K562 (cell line): ENCODE data around the gene NAP1L1. TPM values are rescaled to one million over a fixed set of nuclear protein-coding genes. Genes with fewer than 3 reads are reported as not detected.
A peak's percentile ranks its signal among the peaks of the same experiment; 100 is the strongest.

Source experiments
- CBFB ChIP-seq: sonication (generic); formaldehyde crosslinking; IDR thresholded peaks from 2 replicates; pipeline ENCODE4 v1.4.0; 2020; ENCODE audit warnings: mild to moderate bottlenecking, missing genetic modification reagents
- GTF2B ChIP-seq: IDR thresholded peaks from 2 replicates; pipeline ENCODE4 v1.6.1; 2011; ENCODE audit not compliant: insufficient read length; ENCODE audit errors: extremely low read depth
- HLTF ChIP-seq: fragments of 450-650 bp; IDR thresholded peaks from 2 replicates; pipeline ENCODE4 v1.6.1; 2016
- IFI16 ChIP-seq: fragments of 250-450 bp; sonication (Bioruptor Pico); IDR thresholded peaks from 2 replicates; pipeline ENCODE4 v2.1.2; 2022; ENCODE audit warnings: mild to moderate bottlenecking, inconsistent platforms
- JUN ChIP-seq, 2 experiments: sonication (generic) in 1 of 2; formaldehyde crosslinking in 1 of 2; IDR thresholded peaks; 2 replicates each; pipeline versions ENCODE4 v1.6.1 to v1.8.0; 2012 to 2022; ENCODE audit warnings: borderline replicate concordance in 2 of 2, mild to moderate bottlenecking in 2 of 2, improper control_type of control experiment in 1 of 2, low read depth in 1 of 2, low read length in 1 of 2, missing genetic modification reagents in 1 of 2
- MAFG ChIP-seq: fragments of 450-650 bp; conservative IDR thresholded peaks from 2 replicates; pipeline ENCODE4 v1.6.1; 2016; ENCODE audit warnings: missing genetic modification characterization, missing compliant biosample characterization
- MCM7 ChIP-seq, 2 experiments: fragments of 450-650 bp; IDR thresholded peaks; 2 replicates each; pipeline ENCODE4 v1.6.1; 2016 to 2018
- NELFE ChIP-seq: IDR thresholded peaks from 2 replicates; pipeline ENCODE4 v1.6.1; 2011; ENCODE audit warnings: mild to moderate bottlenecking; ENCODE audit not compliant: insufficient read depth, insufficient read length
- NR2F6 ChIP-seq: fragments of 450-650 bp; formaldehyde crosslinking; IDR thresholded peaks from 2 replicates; pipeline ENCODE4 v1.4.0; 2020; ENCODE audit warnings: mild to moderate bottlenecking
- PCBP1 ChIP-seq: fragments of 200-400 bp; formaldehyde crosslinking; IDR thresholded peaks from 2 replicates; pipeline ENCODE4 v1.6.1; 2018; ENCODE audit warnings: mild to moderate bottlenecking, low read depth, low read length; ENCODE audit not compliant: poor library complexity, severe bottlenecking
- PML ChIP-seq: IDR thresholded peaks from 2 replicates; pipeline ENCODE4 v1.6.1; 2012; ENCODE audit warnings: low read length, inconsistent platforms
- SIX5 ChIP-seq, 2 experiments: IDR thresholded peaks; 2 replicates each; pipeline ENCODE4 v1.6.1; 2011; ENCODE audit warnings: low read length in 2 of 2, borderline replicate concordance in 1 of 2, low read depth in 1 of 2, mild to moderate bottlenecking in 1 of 2, moderate library complexity in 1 of 2; ENCODE audit not compliant: insufficient read depth in 1 of 2
- SRF ChIP-seq, 2 experiments: fragments of 250-450, 450-650 bp in 1 of 2; sonication (Bioruptor Pico) in 1 of 2; sonication (generic) in 1 of 2; formaldehyde crosslinking; IDR thresholded peaks; 2 replicates each; pipeline versions ENCODE4 v1.5.0 to v1.5.1; 2020 to 2022; ENCODE audit warnings: mild to moderate bottlenecking in 1 of 2, missing genetic modification reagents in 1 of 2
- TBP ChIP-seq: optimal IDR thresholded peaks from 2 replicates; pipeline ENCODE3; 2011; ENCODE audit warnings: low read depth, low read length, improper control_type of control experiment
- XRCC4 ChIP-seq: IDR thresholded peaks from one replicate; pipeline ENCODE4 v1.6.1; 2011; ENCODE audit not compliant: insufficient read depth, insufficient read length; ENCODE audit errors: extremely low read depth
- ZBTB49 ChIP-seq: sonication (generic); formaldehyde crosslinking; IDR thresholded peaks from 2 replicates; pipeline ENCODE4 v1.8.0; 2022; ENCODE audit warnings: missing genetic modification reagents, mild to moderate bottlenecking, borderline replicate concordance
- ZBTB7A ChIP-seq: IDR thresholded peaks from 2 replicates; pipeline ENCODE4 v1.6.1; 2011; ENCODE audit warnings: low read depth, mild to moderate bottlenecking, low read length, moderate library complexity, borderline replicate concordance; ENCODE audit not compliant: control insufficient read depth
- ZFPM2 ChIP-seq: fragments of 250-450 bp; sonication (Bioruptor Pico); IDR thresholded peaks from 2 replicates; pipeline ENCODE4 v1.5.1; 2022; ENCODE audit warnings: mild to moderate bottlenecking
- ZHX1 ChIP-seq: fragments of 150-350 bp; conservative IDR thresholded peaks from 2 replicates; pipeline ENCODE4 v1.6.1; 2014; ENCODE audit warnings: low read length
- ZNF511 ChIP-seq: sonication (generic); formaldehyde crosslinking; IDR thresholded peaks from 2 replicates; pipeline ENCODE4 v1.8.0; 2022; ENCODE audit warnings: mild to moderate bottlenecking, missing genetic modification reagents
- ZNF707 ChIP-seq: fragments of 250-450 bp; sonication (Bioruptor Pico); conservative IDR thresholded peaks from 2 replicates; pipeline ENCODE4 v1.8.0; 2022; ENCODE audit warnings: inconsistent platforms, mild to moderate bottlenecking, moderate library complexity
- ZNF717 ChIP-seq: fragments of 250-450 bp; sonication (Bioruptor Pico); IDR thresholded peaks from 2 replicates; pipeline ENCODE4 v1.5.0; 2021
- ZNF75A ChIP-seq: fragments of 450-650 bp; formaldehyde crosslinking; IDR thresholded peaks from 2 replicates; pipeline ENCODE4 v1.4.0; 2020; ENCODE audit warnings: mild to moderate bottlenecking
- polyA plus RNA-seq, 8 experiments: library from polyadenylated mRNA; depleted of rRNA in 4 of 8; stranded (reverse) in 5 of 8; unstranded in 3 of 8; fragments of >200 nt; fragmentation: Nextera tagmentation in 2 of 8; fragmentation: Illumina TruSeq in 1 of 8; extraction: Ambion mirVana in 2 of 8; extraction: Trizol in 1 of 8; gene quantifications; 2 replicates each; pipeline versions ENCODE4 v1.2.1 to v1.2.3, GENCODE V29; 2011 to 2014; ENCODE audit warnings: inconsistent platforms in 1 of 8, missing spikeins in 1 of 8
- total RNA-seq, 7 experiments: library from RNA; depleted of rRNA in 6 of 7; stranded (reverse); fragments of >200 nt in 6 of 7; fragmentation: Illumina TruSeq in 2 of 7; extraction: Trizol in 2 of 7; gene quantifications; 2 replicates each; pipeline versions ENCODE4 v1.2.1 to v1.2.3, GENCODE V29; 2011 to 2021; ENCODE audit warnings: low replicate concordance in 1 of 7

Gene NAP1L1
- total and polyA plus RNA-seq, 9 of the 15 experiments (the other 6 are each of a cell fraction or from before 2014, with no cell fraction given): 287 to 747 (median 450) TPM

- 0 out of 2 replicates have a peak, but pooled peaks have one; percentile 41 for TF ChIP-seq ZHX1
- TF ChIP-seq CBFB (CRISPR knock-in tag): no peak
- TF ChIP-seq ZNF75A (CRISPR knock-in tag): no peak
- no peak for TF ChIP-seq SIX5 (IDR thresholded peaks at IDR 0.05; ENCODE audit: borderline replicate concordance in 1 of 2, insufficient read depth in 1 of 2, low read depth in 1 of 2, low read length in 2 of 2)
- no peak for TF ChIP-seq GTF2B
- TF ChIP-seq ZBTB7A: peak; percentile 68; the same call in 1 of the 2 replicates
- TF ChIP-seq PML: no peak
- 0 out of 2 replicates have a peak, but pooled peaks have one; percentile 11 for TF ChIP-seq JUN (IDR thresholded peaks at IDR 0.05; ENCODE audit: borderline replicate concordance, low read depth, low read length)
- no peak for TF ChIP-seq JUN (CRISPR knock-in tag; IDR thresholded peaks at IDR 0.05; ENCODE audit: borderline replicate concordance)
- peak; percentile 60 for TF ChIP-seq TBP
- no peak for TF ChIP-seq MAFG
- TF ChIP-seq NR2F6 (CRISPR knock-in tag): no peak
- no peak for TF ChIP-seq IFI16
- TF ChIP-seq NELFE: no peak
- peak; percentile 71 for TF ChIP-seq PCBP1
- no peak for TF ChIP-seq ZNF511 (CRISPR knock-in tag)
- TF ChIP-seq ZNF707 (CRISPR knock-in tag): no peak
- TF ChIP-seq SRF (CRISPR knock-in tag; IDR thresholded peaks at IDR 0.05): no peak
- no peak for TF ChIP-seq ZNF717 (CRISPR knock-in tag)
- TF ChIP-seq MCM7 (IDR thresholded peaks at IDR 0.05): no peak
- no peak for TF ChIP-seq HLTF
- TF ChIP-seq XRCC4: no peak
- TF ChIP-seq ZFPM2: no peak
- TF ChIP-seq ZBTB49 (CRISPR knock-in tag): no peak
These were observed 53.0 kb downstream of the NAP1L1 start, which contains the start of gene PHLDA1 (continued) for GRCh38 chr12:76031414-76032042.
